ENCODE measurements around the gene RET.

Gene RET

DNA sequence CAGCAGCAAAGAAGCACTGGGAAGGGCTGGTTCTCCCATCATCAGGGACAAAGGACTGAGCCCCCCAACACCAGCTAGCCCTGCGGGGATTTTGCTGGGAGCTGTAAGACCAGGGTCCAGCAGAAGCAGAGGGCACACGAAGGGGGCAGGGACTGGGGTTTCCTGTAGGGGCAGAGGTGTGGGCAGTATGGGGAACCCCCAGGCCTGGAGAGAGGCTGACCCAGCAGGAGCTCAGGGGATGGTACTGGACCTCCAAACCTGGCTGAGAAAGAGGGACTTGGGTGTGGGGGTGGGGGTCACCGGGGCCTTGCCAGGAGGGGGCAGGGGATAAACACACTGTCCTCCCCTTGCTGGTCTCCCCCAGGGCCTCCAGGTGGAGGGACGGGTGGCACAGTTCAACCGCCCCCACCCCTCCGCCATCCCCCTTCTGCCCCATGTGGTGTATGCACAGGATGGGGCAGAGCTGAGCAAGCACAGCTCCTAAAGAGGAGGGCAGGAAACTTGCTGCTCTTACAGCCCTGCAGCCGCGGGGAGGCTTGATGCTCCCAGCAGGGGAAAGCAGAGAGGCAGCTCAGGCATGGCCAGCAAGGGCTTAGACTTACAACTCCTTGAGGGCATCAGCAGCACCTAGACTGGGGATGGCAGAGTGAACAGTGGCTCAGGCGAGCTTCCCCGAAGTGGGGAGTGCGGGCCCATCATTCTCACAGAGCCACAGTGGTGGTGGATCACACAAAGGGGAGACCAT is 12.4 kb upstream of the RET start:
- DNase-seq: no peak

DNA sequence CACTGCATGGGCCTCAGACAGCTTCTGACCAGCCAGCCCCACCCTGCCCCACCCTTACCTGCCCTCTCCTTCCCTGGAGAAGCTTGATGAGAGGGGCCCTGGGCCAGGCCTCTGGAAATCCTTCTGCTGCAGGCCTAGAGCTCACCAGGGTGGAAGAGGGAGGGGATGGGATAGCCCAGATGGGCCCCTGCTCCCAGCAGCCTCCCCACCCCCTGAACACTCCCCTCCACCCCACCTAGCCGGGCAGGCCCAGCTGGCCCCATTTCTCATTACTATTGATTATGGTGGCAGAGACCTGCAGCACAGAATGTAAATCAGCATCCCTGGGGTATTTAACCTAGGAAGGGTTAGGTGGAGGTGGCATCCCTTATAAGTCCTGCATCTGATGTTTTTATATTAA is 11.6 kb upstream of the RET start:
- no peak for DNase-seq

DNA sequence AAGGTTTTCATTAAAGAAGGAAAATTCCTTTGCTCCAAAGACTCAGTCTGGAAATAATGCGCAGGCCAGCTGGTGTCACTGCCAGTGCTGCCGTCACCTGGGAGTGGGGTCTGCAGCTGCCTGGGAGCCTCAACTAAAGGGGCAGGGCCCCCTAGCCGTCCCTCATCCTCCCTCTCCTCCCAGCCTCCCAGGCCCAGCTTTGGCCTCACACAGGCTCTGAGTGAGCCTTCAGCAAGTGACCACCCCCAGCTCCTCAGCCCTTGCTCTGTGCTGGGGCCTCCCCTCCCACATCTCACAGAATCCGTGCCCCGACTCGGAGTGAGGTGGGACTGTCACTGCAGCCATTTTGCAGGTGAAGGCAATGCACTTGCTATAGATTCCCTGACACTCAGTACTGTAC is 11.1 kb upstream of the RET start:
- no peak for DNase-seq

DNA sequence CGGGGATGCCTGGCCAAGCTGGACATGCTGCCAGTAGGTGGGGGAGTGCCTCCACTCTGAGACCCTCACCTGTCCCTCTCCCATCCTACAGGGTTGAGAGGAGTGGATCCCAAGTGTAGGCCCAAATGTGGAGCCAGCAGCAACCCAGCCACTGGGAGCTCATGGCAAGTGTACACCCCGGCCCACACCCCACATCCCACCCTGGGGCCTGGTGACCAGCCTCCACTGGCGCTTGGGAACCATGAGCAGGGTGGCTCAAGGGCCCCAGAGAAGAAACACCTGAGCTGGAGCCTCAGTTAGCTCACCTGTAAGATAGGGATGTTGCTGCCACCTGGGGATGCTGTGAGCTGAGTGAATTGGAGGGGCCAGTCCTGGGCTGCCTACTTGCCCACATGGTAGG is 10.4 kb upstream of the RET start:
- DNase-seq: no peak

DNA sequence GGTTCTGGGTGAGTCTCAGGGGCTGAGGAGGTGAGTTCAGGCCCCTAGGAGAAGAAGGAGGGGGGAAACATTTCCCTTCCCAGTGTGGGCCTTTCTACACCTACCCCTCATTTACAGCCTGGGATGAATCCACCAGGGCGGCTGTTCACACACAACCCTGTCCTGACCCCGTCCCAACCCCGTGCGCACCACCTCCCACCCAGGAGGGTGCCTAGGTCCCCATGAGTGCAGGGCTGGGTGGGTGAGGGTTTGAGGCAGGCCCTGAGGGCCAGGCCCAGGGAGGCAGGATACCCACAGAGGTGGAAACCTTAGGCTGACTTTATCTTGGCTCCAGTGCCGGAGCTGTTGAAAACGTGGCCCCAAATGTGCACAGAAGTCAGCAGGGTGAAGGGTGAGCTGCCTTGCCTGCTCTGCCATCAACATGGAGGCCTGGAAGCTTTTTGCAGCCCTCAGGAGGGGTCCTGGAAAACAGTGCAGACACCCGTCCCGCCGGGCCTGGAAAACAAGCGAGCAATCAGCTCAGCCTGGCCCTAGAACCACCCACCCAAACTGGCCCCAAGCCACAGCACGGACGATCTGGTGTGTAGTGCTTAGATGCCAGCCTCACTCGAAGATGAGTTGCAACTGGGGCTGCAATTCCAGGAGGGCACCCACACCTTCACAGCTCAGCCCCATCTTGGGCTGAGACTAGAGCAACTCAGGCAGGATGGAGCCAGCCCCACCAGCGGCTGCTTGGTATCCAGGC is 9.3 kb upstream of the RET start:
- DNase-seq: no peak

DNA sequence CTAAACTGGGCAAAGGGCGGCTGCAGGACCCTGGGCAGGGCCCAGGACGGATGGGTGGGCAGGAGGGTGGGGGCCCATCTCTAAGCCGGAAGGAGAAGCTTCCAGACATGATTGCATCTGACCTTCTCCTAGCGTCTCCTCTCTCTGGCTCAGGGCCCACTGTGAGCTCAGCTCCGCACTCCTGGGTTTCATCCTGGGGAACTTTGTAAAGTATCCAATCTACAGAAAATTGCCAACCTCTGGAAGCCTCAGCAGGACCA is 8.8 kb upstream of the RET start:
- DNase-seq: no peak

DNA sequence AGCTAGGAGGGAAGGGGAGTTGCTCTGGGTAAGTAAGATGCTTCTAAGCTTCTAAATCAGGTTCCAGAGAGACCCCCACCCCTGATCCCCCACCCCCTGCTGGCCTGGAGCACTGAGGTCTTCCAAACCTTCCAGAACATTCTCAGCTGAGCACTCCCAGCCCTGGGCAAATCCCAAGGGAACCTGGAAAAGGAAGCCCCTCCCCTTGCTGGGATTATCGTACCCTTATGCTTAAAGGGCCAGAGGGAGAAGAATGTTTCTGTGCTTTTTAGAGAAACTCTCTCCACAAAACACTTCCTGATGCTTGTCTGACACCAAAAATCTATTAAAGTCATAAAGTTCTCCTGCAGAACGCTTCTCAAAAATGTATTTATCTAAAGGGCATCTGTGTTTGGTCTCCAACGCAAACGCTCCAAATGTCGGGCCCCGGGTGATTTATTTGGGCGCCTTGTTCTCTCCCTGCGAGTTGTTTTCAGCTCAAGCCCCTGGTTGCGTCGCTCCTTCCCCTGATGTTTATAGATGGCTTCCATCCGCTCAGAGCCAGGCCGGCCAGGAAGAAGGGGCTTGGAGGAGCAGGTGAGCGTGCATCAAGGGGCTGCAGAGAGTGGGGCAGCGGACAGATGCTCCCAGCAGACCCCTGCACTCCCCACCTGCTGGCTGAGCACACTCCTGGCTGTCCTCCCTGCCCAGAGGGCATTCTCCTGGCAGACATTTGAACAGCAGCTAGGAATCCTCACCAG is 8.2 kb upstream of the RET start:
- no peak for DNase-seq

DNA sequence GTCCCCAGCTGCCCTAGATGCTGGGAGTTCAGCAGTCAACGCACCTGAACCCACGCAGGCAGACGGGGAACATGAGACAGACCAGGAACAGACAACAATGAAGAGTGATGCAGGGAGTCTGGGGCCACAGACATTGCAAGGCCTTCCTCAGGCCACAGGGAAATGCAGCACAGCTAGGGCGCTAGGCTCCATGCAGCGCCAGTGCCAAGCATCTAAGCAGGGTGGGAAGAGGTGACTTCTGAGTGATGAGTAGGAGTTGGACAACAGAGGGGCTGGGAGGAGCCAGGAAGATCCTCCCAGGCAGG is 7.7 kb upstream of the RET start:
- no peak for DNase-seq

DNA sequence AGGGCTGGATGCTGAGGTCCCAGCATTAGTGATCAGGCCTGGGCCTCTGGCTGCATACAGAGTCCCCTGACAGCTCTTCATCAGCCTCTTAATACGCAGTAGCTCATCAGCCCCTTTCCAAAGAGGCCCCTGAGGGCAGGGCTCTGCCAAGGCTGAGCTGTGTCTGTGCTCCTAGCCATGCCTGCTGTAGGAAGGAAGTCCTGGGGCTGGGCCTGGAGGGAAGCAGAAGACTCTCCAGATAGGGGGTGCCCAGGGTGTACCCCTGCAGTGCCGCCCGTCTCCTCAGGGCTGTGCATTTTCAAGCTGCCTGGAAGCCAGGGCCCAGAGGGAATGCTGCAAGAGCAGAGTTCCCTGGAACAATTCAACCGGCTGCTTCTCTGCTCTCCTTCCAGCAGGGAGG is 7.3 kb upstream of the RET start:
- no peak for DNase-seq

DNA sequence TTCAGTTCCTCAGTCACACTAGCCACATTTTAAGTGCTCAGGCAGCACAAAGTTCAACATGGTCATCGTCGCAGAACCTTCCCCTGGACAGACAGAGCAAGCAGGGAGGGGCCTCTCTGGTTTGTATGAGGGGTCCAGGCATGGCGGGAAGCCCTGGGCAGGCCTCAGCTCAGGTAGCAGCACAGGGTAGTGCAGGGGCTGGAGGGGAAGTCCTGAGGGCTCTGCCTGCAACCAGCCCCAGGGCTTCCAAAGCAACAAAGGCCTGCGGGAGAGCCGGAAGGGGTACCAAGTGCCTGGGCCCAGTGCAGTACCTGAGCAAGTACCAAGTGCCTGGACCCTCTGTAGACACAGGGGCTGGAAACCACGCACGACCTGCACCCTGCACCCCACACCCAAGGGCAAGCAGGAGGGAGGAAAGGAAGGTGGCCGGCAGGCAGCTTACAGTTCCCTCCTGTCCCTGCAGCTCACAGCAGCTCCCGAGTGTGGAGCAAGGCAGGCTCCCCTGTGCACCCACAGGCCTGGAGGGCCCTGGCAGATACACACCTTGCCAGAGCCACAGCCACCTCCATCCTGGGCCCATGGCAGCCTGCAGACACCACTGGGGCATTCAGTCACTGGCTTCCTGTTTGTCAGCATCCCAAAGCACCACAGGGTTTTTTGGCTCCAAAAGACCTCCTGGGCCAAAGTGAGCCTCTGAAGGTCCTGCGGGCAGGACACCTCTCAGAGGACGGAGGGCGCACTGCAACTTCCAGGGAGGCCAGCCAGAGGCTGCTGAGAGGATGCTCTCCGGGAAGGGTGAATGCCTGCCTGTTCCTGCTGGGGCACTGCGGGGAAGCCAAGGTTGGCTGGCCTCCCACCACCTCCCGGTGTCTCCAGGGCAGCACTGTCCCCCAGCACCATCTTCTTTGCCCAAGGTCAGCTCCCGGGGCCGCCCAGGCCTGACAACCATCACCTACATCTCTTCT is 6.5 kb upstream of the RET start:
- no peak for DNase-seq

DNA sequence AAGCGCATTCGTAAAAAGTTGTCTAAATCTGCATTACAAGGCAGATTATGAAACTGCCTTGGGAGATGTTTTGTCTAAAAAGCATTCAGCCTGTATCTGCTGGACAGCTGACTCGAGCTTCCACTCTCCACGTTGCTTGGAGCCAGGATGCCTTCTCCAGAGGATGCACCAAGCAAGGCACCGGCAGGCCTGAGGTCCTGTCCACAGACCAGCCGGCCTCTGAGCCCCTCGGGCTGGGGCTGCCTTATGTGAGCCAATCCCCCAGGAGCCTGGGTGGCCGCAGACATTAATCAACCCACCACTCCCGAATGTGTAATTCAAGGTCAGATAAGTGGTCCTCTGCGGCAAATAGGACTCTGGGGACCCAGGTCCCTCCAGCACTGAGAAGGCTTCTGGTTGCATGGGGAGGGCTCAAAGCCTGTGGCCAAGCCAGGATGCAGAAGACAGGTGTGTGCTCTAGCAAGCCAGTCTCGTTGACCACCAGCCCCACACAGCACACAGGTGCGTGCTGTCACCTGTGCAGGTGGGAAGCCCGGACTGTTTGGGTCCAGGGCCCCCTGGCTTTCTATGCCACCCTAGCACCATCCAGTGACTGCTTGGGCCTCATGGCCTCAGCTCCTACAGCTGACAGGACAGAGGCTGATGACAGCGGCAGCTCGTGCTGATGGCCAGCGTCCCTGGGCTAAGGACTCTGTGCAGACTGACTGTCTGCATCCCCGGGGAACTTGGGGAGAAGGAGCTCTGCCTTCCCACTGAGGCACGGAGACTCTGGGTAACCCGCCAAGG is 4.8 kb upstream of the RET start:
- no peak for DNase-seq

DNA sequence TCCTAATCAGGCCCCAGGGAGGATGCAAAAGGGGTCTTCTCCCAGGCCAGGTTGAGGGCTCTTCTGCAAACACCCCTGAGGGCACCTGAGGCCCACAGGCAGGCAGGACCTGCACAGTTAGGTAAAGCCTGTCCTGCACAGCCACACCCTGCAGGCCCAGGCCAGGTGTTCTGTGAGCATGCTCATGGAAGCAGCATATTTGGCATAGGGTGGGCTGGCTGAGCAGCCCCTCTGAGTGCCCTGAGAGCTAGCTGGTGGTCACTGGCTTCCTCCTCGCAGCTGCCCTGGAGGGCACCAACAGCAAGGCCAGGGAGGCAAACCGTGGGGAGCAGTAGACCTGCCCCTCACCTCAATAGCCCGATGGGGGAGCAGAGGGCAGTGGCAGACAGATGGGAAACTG is 3.7 kb upstream of the RET start:
- no peak for DNase-seq

DNA sequence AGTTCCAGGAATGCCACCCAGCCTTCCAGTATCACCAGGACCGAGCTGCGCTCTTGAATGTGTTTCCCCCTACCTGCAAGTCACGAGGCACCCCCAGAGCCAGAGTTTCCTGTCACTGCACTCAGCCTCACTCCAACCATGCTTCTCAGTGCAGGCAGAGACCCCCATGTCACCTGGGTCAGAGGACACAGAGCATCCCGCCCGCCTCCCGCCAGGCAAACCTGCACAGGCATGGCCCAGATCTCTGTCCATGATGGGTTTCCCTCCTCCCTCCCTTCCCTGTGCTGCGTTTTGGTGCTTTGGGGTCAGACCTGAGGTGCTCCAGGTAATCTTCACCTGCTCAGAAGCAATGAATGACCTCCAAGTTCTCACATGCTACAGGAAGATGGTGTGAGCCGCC is 3.1 kb upstream of the RET start:
- DNase-seq: no peak

DNA sequence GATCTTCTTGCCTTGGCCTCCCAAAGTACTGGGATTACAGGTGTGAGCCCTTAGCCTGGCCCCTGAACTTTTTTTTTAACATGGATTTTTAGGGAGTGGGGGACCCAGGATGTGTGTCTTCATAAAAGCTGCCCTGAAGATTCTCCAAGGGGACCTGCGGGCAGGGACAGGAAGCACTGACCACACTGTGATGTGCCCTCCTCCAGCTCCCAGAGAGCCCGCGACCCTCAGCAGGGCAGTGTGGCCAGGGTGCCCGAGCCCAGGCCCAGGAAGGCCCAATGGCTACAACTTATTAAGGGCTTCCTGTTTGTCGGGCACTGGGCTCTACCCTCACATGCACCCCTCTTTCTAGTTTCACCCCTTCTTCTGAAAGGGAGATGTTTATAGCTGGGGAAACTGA is 2.5 kb upstream of the RET start:
- DNase-seq: no peak

DNA sequence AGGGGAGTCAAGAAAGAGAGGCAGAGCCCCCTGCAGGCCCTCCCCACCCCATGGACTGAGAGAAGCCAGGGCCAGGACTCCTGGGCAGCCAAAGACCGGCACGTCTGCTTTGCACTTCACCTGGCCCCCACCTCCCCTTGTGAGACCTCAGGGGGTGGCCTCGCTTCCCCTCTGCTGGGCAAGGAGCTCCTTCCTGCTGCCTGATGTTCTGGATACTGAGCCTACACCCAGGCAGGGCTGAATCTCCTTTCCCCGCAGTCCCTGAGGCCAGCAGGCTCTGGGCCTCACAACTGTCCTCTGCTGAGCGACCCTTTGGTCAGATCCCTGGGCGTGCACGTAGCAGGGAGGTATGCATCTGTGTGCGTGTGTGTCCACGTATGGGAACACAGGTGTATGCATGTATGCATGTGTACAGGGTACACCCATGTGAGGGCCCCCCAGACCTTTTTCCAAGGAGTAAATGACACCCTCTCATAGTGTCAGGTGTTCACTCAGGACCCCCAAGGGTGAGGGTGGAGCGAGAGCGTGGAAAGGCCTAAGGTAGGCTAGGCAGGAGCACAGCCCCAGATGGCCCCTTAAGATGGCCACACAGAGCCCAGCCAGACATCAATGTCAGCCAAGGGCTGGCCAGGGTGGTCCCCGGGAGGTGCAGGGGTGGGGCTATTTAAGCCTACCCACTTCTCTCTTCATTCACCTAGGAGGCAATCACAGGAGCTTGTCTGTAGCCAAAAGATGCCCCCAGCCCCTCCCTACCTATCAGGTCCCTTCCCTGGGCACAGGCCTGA is 1.9 kb upstream of the RET start:
- no peak for DNase-seq

DNA sequence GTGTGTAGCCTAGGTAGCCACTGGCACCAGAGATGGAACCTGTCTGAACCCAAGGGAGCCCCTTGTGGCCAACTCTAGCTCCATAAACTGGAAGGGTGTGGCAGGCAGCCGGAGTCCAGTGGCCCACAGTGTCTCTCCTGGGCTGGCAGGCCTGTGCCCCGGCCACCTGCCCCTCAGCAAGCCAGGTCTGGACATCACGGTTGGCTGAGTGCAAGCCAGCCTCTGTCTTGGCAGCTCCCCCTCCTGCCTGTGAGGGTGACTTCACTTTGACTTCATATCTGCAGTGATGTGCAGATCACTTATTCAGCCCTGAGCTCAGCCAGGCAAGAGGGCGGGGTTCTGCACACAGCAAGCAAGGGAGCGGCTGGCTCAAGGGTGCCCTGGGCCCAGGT is 1.3 kb upstream of the RET start:
- DNase-seq: no peak

DNA sequence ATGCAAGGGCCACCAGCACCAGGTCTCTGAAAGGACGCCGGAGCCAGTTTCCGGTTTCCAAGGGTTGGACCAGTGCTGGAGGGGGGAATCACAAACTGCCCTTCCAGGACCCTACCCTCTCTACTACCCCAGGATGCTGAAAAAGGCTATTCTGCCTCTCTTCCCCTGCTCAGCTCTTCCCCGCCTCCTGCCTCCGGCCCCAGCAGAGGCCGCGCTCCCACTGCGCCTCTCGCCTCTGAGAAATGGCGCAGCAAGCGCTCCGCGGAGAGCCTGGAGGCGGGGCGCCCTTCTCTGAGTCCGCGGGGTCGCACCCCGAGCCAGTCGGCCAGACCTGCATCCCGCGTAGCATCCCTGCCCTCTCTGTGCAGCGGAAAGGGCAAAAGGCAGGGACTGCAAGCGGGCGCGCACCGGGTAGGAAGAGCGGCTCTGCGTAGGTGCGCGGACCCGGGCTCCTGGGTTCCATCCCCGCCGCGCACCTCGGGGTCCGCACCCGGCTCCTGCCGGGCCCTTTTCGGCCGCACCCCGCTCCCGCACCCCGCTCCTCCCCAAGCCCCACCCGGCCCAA is 476 bp upstream of the RET start:
- peak; percentile 12 for DNase-seq

DNA sequence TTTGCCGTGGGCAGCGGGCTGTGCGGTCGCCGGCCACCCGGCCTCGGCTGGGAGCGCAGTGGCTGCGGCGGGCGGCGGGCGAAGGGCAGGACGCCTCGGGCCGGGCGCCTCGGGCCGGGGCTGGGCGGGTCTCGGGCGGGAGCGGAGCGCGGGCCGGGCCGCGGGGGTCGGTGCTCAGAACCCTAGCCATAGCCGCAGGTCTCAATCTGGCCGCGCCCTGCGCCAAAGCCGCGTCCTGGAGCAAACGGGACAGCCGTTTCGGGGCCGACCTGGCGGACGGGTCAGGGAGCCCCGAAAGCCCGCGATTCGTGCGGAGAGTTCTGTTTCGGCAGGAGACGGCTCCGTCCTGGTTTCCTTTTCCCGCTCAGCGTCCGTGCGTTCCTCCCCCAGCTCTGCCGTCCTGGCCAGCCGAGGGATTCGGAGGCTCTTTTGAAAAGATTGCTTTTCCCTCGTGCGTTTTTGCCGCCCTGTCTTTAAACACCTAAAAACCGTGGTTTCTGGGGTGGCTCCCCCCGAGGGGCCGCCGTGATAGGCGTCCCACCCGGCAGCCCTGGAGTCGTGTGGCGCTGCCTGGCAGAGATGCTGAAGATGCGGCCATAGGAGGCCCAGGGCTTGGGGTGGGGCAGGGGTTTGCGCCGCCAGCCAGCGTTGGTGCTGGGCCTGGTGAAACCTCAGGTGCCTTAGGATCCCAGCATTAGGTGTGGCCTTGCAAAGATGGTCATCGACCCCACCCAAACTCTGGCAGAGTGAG is 727 bp downstream of the RET start:
- DNase-seq: no peak

DNA sequence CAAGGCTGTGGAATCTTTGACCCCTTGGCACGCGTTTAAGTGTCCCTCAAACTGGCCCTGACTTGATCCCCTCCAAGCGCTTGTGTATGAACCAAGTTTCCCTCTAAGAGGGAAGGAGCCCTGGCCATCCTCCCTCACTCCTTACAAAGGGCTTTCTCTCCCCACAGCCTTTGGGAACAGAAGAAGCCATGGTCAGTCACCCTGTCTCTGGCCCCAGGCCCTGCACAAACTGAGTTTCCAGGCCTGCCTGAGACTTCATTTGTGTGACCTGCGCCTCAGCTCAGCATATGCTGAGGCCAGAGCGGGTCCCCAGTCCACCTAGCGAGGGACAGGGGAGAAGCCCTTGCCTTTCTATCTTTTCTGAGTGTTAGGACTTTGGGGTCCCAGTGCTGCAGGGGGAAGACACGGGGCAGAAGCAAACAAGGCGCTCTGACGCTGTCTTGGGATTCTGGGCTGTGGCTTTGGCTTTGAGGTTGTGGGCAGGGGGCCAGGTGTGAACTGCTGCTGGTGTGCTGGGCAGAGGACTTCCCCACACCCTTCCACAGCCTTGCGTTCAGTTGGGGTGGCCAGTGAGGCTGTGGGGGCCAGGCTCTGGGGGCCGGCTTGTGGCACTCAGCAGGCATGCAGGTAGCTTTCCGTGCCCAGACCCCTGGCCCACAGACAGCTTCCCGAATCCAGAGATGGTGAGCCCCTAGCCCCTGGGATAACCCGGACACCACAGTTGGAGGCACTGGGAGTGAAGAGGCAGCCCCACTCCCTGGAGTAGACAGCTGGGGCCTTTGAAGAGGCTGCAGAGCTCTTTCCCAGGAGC is 1.5 kb downstream of the RET start:
- no peak for DNase-seq

DNA sequence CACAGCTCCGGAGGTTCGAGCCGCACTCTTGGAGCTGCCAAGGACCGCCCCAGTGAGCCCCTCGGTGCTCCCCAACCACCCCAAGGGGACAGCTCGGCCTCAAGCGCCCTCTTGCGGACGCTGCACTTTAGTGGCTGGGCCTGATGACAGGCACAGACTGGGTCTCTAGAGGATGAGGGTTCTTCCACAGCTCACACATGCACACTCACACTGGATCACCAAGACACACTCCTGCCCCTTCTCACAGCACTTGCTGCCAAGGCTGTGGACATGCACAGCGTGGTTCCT is 2.1 kb downstream of the RET start:
- DNase-seq: peak; percentile 54

Data from stimulated activated CD4-positive, alpha-beta T cell treated with anti-CD3 and anti-CD28 coated beads, Interleukin-15, amount 100 ng/mL, for 24 hours (primary cell).